Neutrophil (primary cell): ENCODE data around the gene OTUB2.

Source experiments
- H3K27ac ChIP-seq: fragments of 200-600 bp; sonication (generic); 2 replicates; pipeline ENCODE4 v1.5.1; 2016; ENCODE audit warnings: mild to moderate bottlenecking, moderate library complexity
- H3K27me3 ChIP-seq: fragments of 200-600 bp; sonication (generic); 2 replicates; pipeline ENCODE4 v1.6.0; 2016; ENCODE audit warnings: mild to moderate bottlenecking
- H3K36me3 ChIP-seq: fragments of 200-600 bp; sonication (generic); 2 replicates; pipeline ENCODE4 v1.5.1; 2017
- H3K4me1 ChIP-seq, 2 experiments: fragments of 200-600 bp in 1 of 2; sonication (generic) in 1 of 2; 1 replicate in 1 of 2; 2 replicates in 1 of 2; pipeline versions ENCODE4 v1.5.1 to v1.6.1; 2013 to 2016; ENCODE audit warnings: low read depth in 1 of 2, low read length in 1 of 2, mild to moderate bottlenecking in 1 of 2, moderate library complexity in 1 of 2; ENCODE audit not compliant: control insufficient read depth in 1 of 2, insufficient read depth in 1 of 2
- H3K4me3 ChIP-seq, 2 experiments: fragments of 200-600 bp in 1 of 2; sonication (generic) in 1 of 2; 1 replicate in 1 of 2; 2 replicates in 1 of 2; pipeline ENCODE4 v1.5.1; 2013 to 2016; ENCODE audit warnings: low read depth in 1 of 2, low read length in 1 of 2, mild to moderate bottlenecking in 1 of 2, moderate library complexity in 1 of 2
- H3K9me3 ChIP-seq: fragments of 200-600 bp; sonication (generic); 2 replicates; pipeline ENCODE4 v1.5.1; 2016
- TF ChIP-seq, protein P1 (sequence below): fragments of 200-600 bp; sonication (generic); IDR thresholded peaks from 2 replicates; pipeline ENCODE4 v1.5.1; 2016; ENCODE audit warnings: antibody characterized with exemption

OTUB2 gene

GRCh38 chr14:93991649-93992048 lies 34.5 kb upstream of the OTUB2 start:
- Histone ChIP-seq H3K27ac (no peak overlapping the region), H3K36me3 (no peaks in the 10 kb centered on the region), H3K9me3 (no peaks in the 10 kb centered on the region), H3K4me3 (no peak overlapping the region), H3K4me1 (no peaks in the 10 kb centered on the region), H3K27me3 (peaks cover 36% of the 10 kb centered on the region)
- TF ChIP-seq, protein P1, sequence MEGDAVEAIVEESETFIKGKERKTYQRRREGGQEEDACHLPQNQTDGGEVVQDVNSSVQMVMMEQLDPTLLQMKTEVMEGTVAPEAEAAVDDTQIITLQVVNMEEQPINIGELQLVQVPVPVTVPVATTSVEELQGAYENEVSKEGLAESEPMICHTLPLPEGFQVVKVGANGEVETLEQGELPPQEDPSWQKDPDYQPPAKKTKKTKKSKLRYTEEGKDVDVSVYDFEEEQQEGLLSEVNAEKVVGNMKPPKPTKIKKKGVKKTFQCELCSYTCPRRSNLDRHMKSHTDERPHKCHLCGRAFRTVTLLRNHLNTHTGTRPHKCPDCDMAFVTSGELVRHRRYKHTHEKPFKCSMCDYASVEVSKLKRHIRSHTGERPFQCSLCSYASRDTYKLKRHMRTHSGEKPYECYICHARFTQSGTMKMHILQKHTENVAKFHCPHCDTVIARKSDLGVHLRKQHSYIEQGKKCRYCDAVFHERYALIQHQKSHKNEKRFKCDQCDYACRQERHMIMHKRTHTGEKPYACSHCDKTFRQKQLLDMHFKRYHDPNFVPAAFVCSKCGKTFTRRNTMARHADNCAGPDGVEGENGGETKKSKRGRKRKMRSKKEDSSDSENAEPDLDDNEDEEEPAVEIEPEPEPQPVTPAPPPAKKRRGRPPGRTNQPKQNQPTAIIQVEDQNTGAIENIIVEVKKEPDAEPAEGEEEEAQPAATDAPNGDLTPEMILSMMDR = no peak

DNA sequence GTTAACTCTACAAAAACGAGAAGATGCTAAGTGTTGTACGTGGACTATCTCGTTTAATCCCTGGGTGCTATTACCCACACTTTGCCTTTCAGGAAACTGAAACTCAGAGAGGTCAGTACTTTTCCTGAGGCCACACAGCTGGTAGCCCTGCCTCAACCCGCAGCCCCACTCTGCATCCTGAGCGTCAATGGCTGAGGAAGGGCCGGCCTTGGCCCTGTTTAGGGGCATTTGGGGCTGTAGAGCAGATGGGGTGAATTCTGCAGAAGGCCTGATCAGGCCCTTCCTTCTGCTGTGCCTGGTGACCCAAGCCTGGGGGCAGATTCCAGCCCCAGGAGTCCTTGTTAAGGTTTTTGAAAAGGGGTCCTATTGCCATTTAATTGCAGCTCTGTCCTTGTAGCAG lies 32.8 kb upstream of the OTUB2 start:
- Histone ChIP-seq H3K36me3 (no peaks in the 10 kb centered on the region), H3K4me1 (no peaks in the 10 kb centered on the region)

DNA sequence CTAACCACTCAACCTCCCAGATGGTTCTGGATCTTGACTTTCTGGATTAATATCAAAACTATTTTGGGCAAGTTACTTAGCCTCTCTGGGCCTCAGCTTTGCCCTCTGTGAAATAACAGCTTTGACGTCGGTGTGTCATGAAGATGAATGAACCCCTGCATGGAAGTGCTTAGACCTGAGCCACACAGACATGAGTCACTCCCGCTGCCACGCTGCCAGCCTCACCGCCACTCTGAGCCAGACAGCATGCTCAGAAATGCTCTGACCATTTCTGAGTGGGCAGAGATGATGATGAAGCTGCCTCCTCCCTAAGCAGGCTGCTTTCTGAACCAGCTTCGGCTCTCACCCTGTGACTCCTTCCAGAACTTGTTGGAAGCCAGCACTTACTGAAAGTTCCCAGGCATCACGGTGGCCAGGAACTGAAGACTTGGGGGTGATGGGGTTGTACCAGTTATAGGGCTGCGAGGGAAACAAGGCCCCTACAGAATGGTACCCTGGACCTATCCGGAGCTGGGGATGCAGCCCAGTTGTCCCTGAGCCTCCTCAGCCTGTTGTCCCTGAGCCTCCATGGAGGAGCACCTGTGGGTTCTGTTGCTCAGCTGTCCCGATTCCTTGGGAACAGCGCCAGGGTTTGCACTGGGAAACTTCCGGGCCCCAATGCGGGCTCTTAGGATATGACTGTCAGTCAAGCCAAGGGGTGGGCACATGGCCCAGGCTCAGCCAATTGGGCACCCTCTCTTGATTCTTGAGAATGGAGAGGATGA lies 31.0 kb upstream of the OTUB2 start:
- TF ChIP-seq, protein P1 = no peak
- Histone ChIP-seq H3K27ac (no peak overlapping the region), H3K36me3 (no peaks in the 10 kb centered on the region), H3K27me3 (peaks cover 25% of the 10 kb centered on the region), H3K4me3 (no peak overlapping the region), H3K9me3 (no peaks in the 10 kb centered on the region), H3K4me1 (no peaks in the 10 kb centered on the region)

More for the DNA sequence above, 32.8 kb upstream of the OTUB2 start:
- Histone ChIP-seq H3K27ac (no peak overlapping the region), H3K27me3 (peaks cover 26% of the 10 kb centered on the region), H3K9me3 (no peaks in the 10 kb centered on the region), H3K4me3 (no peak overlapping the region)
- TF ChIP-seq, protein P1 = no peak

GRCh38 chr14:93996130-93996695 lies 29.9 kb upstream of the OTUB2 start:
- Histone ChIP-seq H3K4me3 (no peak overlapping the region), H3K27ac (no peak overlapping the region), H3K27me3 (peaks cover 20% of the 10 kb centered on the region), H3K9me3 (no peaks in the 10 kb centered on the region), H3K4me1 (no peaks in the 10 kb centered on the region), H3K36me3 (no peaks in the 10 kb centered on the region)
- TF ChIP-seq, protein P1 = no peak

DNA sequence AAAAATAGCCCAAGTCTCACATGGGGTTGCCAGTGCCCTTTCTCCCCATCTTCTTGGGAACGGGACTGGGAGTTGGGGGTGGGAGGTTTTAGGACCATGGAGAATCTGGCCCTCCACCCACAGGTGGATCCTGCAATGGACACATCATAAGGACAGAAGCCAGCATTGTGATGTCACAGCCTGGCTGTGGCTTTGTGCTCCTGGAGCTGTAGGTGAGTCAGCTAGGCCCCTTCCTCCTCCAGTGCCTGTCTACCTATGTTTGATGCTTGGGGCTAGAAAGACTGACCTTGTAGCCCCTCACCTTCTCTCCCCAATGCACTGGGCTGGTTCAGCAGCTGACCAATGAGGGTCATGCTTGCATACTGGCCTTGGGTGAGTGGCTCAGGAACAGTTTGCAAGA lies 29.1 kb upstream of the OTUB2 start, which contains the start of gene CCDC197:
Gene CCDC197, plus strand, starts transcription at position 220 of the 400 bp plus-strand sequence. CDS start 831 bp downstream, outside the sequence.
- TF ChIP-seq, protein P1 = no peak
- Histone ChIP-seq H3K4me3 (no peak within 1 kb of the TSS), H3K27me3 (peaks cover 18% of the 10 kb centered on the region), H3K4me1 (no peaks in the 10 kb centered on the region), H3K36me3 (no peaks in the 10 kb centered on the region), H3K27ac (no peak within 1 kb of the TSS), H3K9me3 (no peaks in the 10 kb centered on the region)
